ENCODE data around the gene EYA2.

Gene EYA2

DNA sequence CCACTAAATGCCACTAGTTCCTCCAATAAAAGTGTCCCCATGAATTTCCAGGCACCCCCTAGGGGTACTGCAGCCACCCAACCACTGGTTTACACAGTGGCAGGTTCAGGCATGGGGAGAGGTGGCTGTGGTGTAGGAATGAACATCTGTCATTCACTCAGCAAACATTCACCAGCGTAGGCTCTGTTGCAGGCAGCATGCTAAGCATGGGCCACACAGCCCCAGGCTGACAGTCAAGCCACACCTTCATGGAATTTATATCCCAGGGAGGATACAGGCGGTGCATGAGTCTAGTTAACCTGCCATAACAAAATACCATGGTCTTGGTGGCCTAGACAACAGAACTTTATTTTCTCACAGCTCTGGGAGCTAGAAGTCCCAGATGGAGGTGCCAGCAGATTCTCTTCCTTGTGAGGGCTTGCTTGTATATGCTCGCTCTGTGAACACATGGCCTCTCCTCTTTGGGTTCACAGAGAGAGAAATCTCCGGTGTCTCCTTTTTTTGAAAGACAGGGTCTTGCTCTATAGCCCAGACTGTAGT is 135.7 kb downstream of the EYA2 start:
- H3K27ac ChIP-seq (ENCODE audit: insufficient read depth, low read length, poor library complexity, severe bottlenecking), result no peak overlapping the region
- H3K4me3 ChIP-seq (ENCODE audit: insufficient read depth, low read depth, low read length, poor library complexity, severe bottlenecking), result no peak overlapping the region
- H3K9me3 ChIP-seq (ENCODE audit: control insufficient read depth, low read length), result no peaks in the 10 kb centered on the region
- no peaks in the 10 kb centered on the region for H3K27me3 ChIP-seq (replicated peaks; ENCODE audit: control insufficient read depth, insufficient read depth, low read length, poor library complexity, severe bottlenecking)
- no peaks in the 10 kb centered on the region for H3K4me1 ChIP-seq (ENCODE audit: control insufficient read depth, insufficient read depth, low read length, poor library complexity, severe bottlenecking)
- no peaks in the 10 kb centered on the region for H3K36me3 ChIP-seq (ENCODE audit: control insufficient read depth, insufficient read depth, low read length)
- DNase-seq, result no peak

DNA sequence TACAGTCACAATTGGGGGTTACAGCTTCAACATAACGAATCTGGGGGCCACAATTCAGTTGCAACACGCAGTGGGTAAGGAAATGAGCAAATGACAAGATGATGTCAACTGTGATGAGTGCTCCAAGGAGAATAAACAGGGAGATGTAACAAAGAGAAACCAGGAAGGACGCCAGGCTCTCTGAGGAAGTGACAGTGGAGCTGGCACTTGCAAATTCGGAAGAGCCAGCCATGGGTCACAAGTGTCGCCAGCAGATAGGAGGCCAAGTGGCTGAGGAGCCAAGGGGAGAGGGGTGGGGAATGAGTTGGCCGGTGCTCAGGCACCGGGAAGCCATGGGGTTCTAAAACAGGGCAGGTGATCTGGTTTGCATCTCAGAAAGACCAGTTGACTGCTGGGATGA is 136.4 kb downstream of the EYA2 start:
- H3K4me1 ChIP-seq (ENCODE audit: control insufficient read depth, insufficient read depth, low read length, poor library complexity, severe bottlenecking), result no peaks in the 10 kb centered on the region
- H3K4me3 ChIP-seq (ENCODE audit: insufficient read depth, low read depth, low read length, poor library complexity, severe bottlenecking), result no peak overlapping the region
- H3K27ac ChIP-seq (ENCODE audit: insufficient read depth, low read length, poor library complexity, severe bottlenecking), result no peak overlapping the region
- no peak for DNase-seq
- H3K27me3 ChIP-seq (replicated peaks; ENCODE audit: control insufficient read depth, insufficient read depth, low read length, poor library complexity, severe bottlenecking), result no peaks in the 10 kb centered on the region
- H3K9me3 ChIP-seq (ENCODE audit: control insufficient read depth, low read length), result no peaks in the 10 kb centered on the region
- H3K36me3 ChIP-seq (ENCODE audit: control insufficient read depth, insufficient read depth, low read length), result no peaks in the 10 kb centered on the region

- H3K4me3 ChIP-seq (ENCODE audit: insufficient read depth, low read depth, low read length, poor library complexity, severe bottlenecking), result no peak overlapping the region
- DNase-seq, result no peak
- no peak overlapping the region for H3K27ac ChIP-seq (ENCODE audit: insufficient read depth, low read length, poor library complexity, severe bottlenecking)
- H3K4me1 ChIP-seq (ENCODE audit: control insufficient read depth, insufficient read depth, low read length, poor library complexity, severe bottlenecking), result no peaks in the 10 kb centered on the region
- no peaks in the 10 kb centered on the region for H3K9me3 ChIP-seq (ENCODE audit: control insufficient read depth, low read length)
- no peaks in the 10 kb centered on the region for H3K36me3 ChIP-seq (ENCODE audit: control insufficient read depth, insufficient read depth, low read length)
- no peaks in the 10 kb centered on the region for H3K27me3 ChIP-seq (replicated peaks; ENCODE audit: control insufficient read depth, insufficient read depth, low read length, poor library complexity, severe bottlenecking)
Measured at GRCh38 chr20:47031821-47032220, 137.2 kb downstream of the EYA2 start.

- no peaks in the 10 kb centered on the region for H3K4me1 ChIP-seq (ENCODE audit: control insufficient read depth, insufficient read depth, low read length, poor library complexity, severe bottlenecking)
- no peak for DNase-seq
- H3K27ac ChIP-seq (ENCODE audit: insufficient read depth, low read length, poor library complexity, severe bottlenecking), result no peak overlapping the region
- H3K4me3 ChIP-seq (ENCODE audit: insufficient read depth, low read depth, low read length, poor library complexity, severe bottlenecking), result no peak overlapping the region
- H3K9me3 ChIP-seq (ENCODE audit: control insufficient read depth, low read length), result no peaks in the 10 kb centered on the region
- H3K36me3 ChIP-seq (ENCODE audit: control insufficient read depth, insufficient read depth, low read length), result no peaks in the 10 kb centered on the region
- no peaks in the 10 kb centered on the region for H3K27me3 ChIP-seq (replicated peaks; ENCODE audit: control insufficient read depth, insufficient read depth, low read length, poor library complexity, severe bottlenecking)
Measured at GRCh38 chr20:47032933-47033578, 138.4 kb downstream of the EYA2 start.

DNA sequence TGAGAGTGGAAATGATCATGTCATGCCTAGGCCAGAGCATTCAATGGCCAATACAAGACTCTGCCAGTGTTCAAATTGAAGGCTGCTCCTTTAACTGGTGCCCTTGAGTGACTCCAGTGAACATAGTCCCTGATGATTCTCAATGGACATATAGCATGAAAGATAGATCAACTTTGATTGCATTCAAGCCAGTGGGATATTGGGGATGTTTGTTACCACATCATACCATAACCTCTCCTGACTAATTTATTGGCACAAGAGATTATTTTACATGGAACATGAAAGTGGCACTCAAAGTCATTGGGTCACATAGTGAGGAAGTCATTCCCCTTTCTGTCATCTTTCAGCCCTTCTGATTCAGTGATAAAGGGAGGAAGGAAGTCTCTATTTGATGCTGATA is 139.0 kb downstream of the EYA2 start:
- Histone ChIP-seq H3K4me1 (ENCODE audit: control insufficient read depth, insufficient read depth, low read length, poor library complexity, severe bottlenecking) (no peaks in the 10 kb centered on the region), H3K4me3 (ENCODE audit: insufficient read depth, low read depth, low read length, poor library complexity, severe bottlenecking) (no peak overlapping the region), H3K36me3 (ENCODE audit: control insufficient read depth, insufficient read depth, low read length) (no peaks in the 10 kb centered on the region)

DNA sequence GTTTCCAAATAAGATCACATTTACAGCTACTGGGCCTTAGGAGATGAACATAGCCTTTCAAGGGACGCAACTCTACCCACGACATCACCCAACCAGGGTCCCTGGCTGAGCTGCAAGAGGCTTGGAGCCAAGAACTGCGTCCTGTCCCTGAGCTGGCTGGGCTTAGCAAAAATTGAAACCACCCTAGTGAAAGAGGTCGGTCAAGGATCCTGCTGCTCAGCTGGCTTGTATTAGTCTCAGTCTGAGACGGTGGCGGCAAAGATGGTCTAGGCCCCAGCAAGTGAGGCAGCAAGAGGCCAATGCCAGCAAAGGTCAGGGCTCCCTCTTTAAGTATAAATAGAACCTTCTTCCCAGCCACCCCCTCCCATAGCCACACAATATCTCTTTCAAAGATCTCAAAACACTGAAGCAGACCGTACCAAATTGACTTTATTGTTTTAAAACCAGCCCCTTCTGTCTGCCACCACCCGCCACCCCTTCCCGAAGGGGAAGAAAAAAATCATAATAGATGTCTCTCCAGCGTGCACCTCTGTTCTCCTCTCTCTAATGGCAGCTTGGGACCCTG is 140.5 kb downstream of the EYA2 start:
- DNase-seq, result no peak
- Histone ChIP-seq H3K27ac (ENCODE audit: insufficient read depth, low read length, poor library complexity, severe bottlenecking) (no peak overlapping the region), H3K36me3 (ENCODE audit: control insufficient read depth, insufficient read depth, low read length) (no peaks in the 10 kb centered on the region), H3K4me1 (ENCODE audit: control insufficient read depth, insufficient read depth, low read length, poor library complexity, severe bottlenecking) (no peaks in the 10 kb centered on the region), H3K9me3 (ENCODE audit: control insufficient read depth, low read length) (no peaks in the 10 kb centered on the region), H3K4me3 (ENCODE audit: insufficient read depth, low read depth, low read length, poor library complexity, severe bottlenecking) (no peak overlapping the region), H3K27me3 (replicated peaks; ENCODE audit: control insufficient read depth, insufficient read depth, low read length, poor library complexity, severe bottlenecking) (no peaks in the 10 kb centered on the region)

More for the DNA sequence above, 139.0 kb downstream of the EYA2 start:
- no peaks in the 10 kb centered on the region for H3K27me3 ChIP-seq (replicated peaks; ENCODE audit: control insufficient read depth, insufficient read depth, low read length, poor library complexity, severe bottlenecking)
- DNase-seq, result no peak
- H3K27ac ChIP-seq (ENCODE audit: insufficient read depth, low read length, poor library complexity, severe bottlenecking), result no peak overlapping the region
- H3K9me3 ChIP-seq (ENCODE audit: control insufficient read depth, low read length), result no peaks in the 10 kb centered on the region

DNA sequence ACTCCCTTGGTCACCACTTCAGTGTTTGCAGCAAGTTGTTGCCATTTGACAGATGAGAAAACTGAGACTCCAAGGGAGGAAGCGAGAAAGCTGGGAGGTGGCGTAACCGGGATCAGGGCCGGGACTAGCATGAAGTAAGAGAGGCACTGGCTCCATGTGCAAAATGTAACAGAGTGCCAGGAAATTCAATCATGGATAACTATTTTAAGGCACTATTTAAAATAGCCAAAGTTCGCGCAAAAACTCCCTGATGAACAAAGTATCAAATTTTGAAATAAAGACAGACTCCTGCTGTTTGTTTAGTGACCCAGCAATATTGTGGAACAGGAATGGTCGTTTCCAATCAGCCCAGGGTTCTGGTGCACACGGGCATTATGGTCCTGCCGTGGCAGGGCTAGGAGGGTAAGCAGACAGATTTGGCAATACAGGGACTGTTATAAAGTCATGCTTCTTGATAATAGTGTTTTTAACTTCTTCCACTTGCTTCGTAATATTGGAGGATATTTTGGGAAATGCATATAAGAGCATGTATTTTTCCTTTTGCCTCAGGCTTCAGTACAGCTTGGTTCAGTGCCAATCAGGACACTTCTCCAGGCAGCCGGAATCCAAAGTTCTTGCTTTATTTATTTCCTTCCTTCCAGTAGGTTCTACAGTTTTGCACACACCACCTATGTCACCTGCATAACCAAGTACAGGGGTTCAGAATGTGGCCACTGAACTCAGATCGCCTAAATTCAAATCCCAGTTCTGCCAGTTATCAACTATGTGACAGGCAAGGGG is 141.6 kb downstream of the EYA2 start:
- no peaks in the 10 kb centered on the region for H3K9me3 ChIP-seq (ENCODE audit: control insufficient read depth, low read length)
- no peaks in the 10 kb centered on the region for H3K4me1 ChIP-seq (ENCODE audit: control insufficient read depth, insufficient read depth, low read length, poor library complexity, severe bottlenecking)
- H3K27me3 ChIP-seq (replicated peaks; ENCODE audit: control insufficient read depth, insufficient read depth, low read length, poor library complexity, severe bottlenecking), result no peaks in the 10 kb centered on the region
- DNase-seq, result no peak
- no peak overlapping the region for H3K27ac ChIP-seq (ENCODE audit: insufficient read depth, low read length, poor library complexity, severe bottlenecking)
- no peaks in the 10 kb centered on the region for H3K36me3 ChIP-seq (ENCODE audit: control insufficient read depth, insufficient read depth, low read length)
- no peak overlapping the region for H3K4me3 ChIP-seq (ENCODE audit: insufficient read depth, low read depth, low read length, poor library complexity, severe bottlenecking)

DNA sequence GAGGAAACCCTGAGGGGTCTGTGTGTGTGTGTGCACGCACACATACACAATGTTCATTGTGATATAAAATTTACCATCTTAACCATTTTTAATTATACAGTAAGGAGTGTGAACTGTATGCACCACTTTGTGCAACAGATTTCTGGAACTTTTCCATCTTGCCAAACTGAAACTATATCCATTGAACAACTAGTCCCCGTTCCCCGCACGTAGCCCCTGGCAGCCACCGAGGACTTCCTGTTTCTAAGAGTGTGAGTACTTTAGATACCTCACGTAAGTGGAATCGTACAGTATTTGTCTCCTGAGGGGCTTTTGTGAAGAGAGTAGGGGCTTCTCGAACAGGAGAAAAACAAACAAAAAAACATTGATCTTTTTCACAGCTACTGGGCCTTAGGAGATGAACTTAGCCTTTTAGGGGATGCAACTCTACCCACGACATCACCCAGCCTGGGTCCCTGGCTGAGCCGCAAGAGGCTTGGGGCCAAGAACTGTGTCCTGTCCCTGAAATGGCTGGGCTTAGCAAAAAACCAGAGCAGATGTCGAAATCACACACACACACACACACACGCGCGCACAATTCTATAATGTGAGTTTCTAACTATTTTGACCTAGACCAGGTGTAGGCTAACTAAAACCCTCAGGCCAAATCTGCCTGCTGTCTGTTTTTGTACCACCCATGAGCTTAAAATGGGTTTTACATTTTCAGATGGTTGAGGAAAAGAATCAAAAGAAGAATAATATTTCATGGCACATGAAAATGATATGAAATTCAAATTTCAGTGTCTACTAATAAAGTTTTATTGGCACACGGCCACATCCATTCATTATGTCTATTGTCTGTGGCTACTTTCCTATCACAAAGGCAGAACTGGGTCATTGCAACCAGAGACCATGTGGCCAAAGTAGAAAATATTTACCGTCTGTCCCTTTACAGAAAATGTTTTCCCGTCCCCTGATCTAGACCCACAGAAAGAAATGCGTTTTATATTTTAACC is 144.2 kb downstream of the EYA2 start:
- Histone ChIP-seq H3K27ac (ENCODE audit: insufficient read depth, low read length, poor library complexity, severe bottlenecking) (no peak overlapping the region), H3K9me3 (ENCODE audit: control insufficient read depth, low read length) (no peaks in the 10 kb centered on the region), H3K4me1 (ENCODE audit: control insufficient read depth, insufficient read depth, low read length, poor library complexity, severe bottlenecking) (no peaks in the 10 kb centered on the region), H3K27me3 (replicated peaks; ENCODE audit: control insufficient read depth, insufficient read depth, low read length, poor library complexity, severe bottlenecking) (no peaks in the 10 kb centered on the region), H3K4me3 (ENCODE audit: insufficient read depth, low read depth, low read length, poor library complexity, severe bottlenecking) (no peak overlapping the region), H3K36me3 (ENCODE audit: control insufficient read depth, insufficient read depth, low read length) (no peaks in the 10 kb centered on the region)
- DNase-seq, result no peak

DNA sequence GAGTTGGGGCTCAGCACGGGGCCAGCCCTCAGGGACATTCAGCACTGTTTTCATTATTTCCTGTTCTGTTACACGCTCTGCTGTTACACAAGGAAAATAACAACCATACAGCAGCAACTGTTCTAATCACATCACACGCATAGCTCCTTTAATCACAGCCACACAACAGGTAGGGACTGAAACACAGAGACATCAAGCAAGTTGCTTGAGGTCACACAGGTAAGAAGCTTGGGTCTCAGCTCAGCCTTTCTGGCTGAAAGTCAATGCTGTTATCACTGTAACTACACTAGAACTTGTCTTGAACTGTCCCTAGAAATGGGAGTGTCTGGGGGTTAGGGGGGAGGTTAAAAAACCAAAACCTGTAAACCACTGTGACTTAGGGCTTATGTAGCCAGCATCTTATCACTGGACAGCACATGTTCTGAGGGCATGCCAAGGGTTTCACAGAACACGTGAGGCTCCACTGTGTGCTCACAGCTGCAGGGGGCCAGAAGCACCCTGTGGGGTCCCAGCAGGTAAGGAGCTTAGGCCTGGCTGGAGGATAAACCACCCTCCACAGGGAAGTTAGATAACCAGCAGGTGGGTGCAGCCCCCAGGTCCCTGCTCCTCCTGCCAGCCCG is 146.0 kb downstream of the EYA2 start:
- no peaks in the 10 kb centered on the region for H3K9me3 ChIP-seq (ENCODE audit: control insufficient read depth, low read length)
- H3K4me3 ChIP-seq (ENCODE audit: insufficient read depth, low read depth, low read length, poor library complexity, severe bottlenecking), result no peak overlapping the region
- H3K4me1 ChIP-seq (ENCODE audit: control insufficient read depth, insufficient read depth, low read length, poor library complexity, severe bottlenecking), result no peaks in the 10 kb centered on the region
- DNase-seq, result no peak
- H3K27ac ChIP-seq (ENCODE audit: insufficient read depth, low read length, poor library complexity, severe bottlenecking), result no peak overlapping the region
- H3K27me3 ChIP-seq (replicated peaks; ENCODE audit: control insufficient read depth, insufficient read depth, low read length, poor library complexity, severe bottlenecking), result no peaks in the 10 kb centered on the region
- H3K36me3 ChIP-seq (ENCODE audit: control insufficient read depth, insufficient read depth, low read length), result no peaks in the 10 kb centered on the region

Measured in effector memory CD4-positive, alpha-beta T cell (primary cell).